ENCODE measurements around the gene BTD. TPM values are rescaled to one million over a fixed set of nuclear protein-coding genes. Genes with fewer than 3 reads are reported as not detected.

Gene BTD
- polyA plus RNA-seq, 4 donors, result 20.6 to 37.6 (median 30.4) TPM

DNA sequence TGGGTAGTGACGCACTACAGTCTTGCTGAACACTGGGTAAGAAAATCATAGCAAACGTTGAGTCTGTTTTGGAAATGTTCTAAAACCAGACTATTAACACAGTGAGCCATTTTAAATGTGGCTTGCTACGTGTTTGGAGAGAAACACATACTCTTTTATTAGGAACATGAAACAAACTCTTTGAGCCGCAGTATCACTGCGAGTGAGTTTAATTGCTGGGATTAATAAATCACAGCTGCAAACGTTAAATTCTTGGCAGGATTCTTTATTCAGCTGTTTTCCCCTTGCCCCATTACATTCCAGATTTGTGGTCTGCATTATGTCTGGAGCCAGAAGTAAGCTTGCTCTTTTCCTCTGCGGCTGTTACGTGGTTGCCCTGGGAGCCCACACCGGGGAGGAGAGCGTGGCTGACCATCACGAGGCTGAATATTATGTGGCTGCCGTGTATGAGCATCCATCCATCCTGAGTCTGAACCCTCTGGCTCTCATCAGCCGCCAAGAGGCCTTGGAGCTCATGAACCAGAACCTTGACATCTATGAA is 33.6 kb downstream of the BTD start:
- Histone ChIP-seq H3K4me3 (ENCODE audit: low read depth in 1 of 3, low read length in 3 of 3) (no peak overlapping the region), H3K36me3 (ENCODE audit: control insufficient read depth in 3 of 3, insufficient read depth in 2 of 3, low read depth in 1 of 3, low read length in 3 of 3) (peaks cover 0 to 6% (median 0%) of the 10 kb centered on the region in 3 donors), H3K27me3 (ENCODE audit: control insufficient read depth in 3 of 3, insufficient read depth in 3 of 3, low read length in 3 of 3) (no peaks in the 10 kb centered on the region), H3K9me3 (ENCODE audit: control insufficient read depth in 2 of 2, insufficient read depth in 1 of 2, low read depth in 1 of 2, low read length in 1 of 2) (no peaks in the 10 kb centered on the region), H3K27ac (ENCODE audit: low read depth in 1 of 3, low read length in 2 of 3) (peak overlapping the region in 2 of 3 donors; percentile 30 to 85), H3K4me1 (ENCODE audit: control insufficient read depth in 3 of 3, insufficient read depth in 2 of 3, low read depth in 1 of 3, low read length in 2 of 3) (peaks cover 0 to 6% (median 2%) of the 10 kb centered on the region in 3 donors)
- WGBS, 3 donors, result 71 to 87% (median 85%) methylated on average over 13 of the region's 13 CpGs
- DNase-seq, result peak in 1 of 2 donors; percentile 25
- FAIRE-seq, result no peak

DNA sequence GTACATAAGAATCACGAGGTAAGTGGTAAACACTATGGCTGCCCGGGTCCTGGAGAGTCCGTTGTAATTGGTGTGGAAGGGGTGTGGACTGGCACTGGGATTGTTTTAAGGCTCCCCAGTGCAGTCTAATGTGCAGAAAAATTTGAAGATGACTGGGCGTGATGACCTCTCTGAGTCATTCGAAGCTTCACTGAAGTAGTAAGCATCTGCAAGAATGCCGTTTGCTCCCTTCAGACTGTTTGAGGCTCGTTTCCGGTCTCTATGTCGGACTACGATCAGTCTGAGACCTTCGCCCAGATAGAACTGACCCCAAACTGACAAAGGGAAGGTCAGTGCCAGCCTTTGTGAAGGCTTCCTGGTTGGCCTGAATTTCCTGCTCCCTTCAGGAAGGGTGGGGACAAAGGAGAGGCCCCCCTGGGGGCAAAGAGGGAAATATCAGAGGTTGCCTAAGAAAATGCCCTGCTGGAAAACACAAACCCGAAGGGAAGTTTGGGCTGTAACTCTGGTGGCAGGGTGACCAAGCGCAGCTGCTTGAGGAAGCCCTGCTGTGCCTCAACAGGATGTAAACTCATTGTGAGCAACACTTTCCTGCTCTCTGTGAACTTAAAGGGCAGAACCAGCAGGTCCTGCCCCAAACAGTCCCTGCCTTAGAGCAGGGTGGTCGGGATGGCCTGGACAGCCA is 34.6 kb downstream of the BTD start:
- WGBS, 3 donors, result 68 to 88% (median 70%) methylated on average over 14 of the region's 14 CpGs
- no peak overlapping the region for H3K4me3 ChIP-seq (ENCODE audit: low read depth in 1 of 3, low read length in 3 of 3)
- FAIRE-seq (no peak), DNase-seq (no peak)
- H3K27me3 ChIP-seq (ENCODE audit: control insufficient read depth in 3 of 3, insufficient read depth in 3 of 3, low read length in 3 of 3), result no peaks in the 10 kb centered on the region
- peak overlapping the region in 1 of 3 donors; percentile 85 for H3K27ac ChIP-seq (ENCODE audit: low read depth in 1 of 3, low read length in 2 of 3)
- H3K36me3 ChIP-seq (ENCODE audit: control insufficient read depth in 3 of 3, insufficient read depth in 2 of 3, low read depth in 1 of 3, low read length in 3 of 3), result peaks cover 0 to 10% (median 0%) of the 10 kb centered on the region in 3 donors
- no peaks in the 10 kb centered on the region for H3K9me3 ChIP-seq (ENCODE audit: control insufficient read depth in 2 of 2, insufficient read depth in 1 of 2, low read depth in 1 of 2, low read length in 1 of 2)
- no peaks in the 10 kb centered on the region for H3K4me1 ChIP-seq (ENCODE audit: control insufficient read depth in 3 of 3, insufficient read depth in 2 of 3, low read depth in 1 of 3, low read length in 2 of 3)

DNA sequence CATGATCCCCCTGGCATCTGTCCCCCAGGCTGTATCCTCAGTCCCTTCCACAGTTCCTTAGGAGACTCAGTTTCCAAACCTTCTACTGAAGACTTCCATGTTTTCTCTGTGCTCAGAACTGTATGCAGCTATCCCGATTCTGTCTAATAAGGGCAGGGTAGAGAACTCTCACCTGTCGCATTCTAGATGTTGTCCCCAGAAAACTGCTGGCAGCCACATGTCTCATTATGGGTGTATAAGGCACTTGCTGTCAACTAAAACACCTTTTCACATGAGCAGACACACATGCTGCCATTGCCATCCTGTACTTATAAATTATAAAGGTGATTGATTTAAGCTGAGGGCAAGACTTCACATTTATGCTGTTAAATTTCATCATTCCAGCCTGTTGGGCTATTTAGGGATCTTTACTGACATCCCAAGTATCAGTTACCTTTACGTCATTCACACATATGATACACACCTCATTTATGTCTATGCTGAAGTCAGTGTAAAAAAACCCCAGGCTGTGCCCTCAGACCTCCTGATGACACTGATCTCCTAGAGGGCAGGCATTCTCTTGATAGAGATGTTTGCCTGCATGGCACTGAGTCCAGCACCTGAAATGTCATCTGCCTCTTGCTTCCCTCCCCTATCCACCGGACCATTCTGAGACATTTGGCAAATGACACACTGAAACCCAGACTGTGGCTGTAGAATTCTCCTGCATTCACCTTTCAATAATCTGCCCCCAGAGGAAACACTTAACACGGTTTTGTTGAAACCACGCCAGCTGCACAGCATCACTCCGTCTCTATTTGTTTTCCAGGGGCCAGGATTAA is 35.8 kb downstream of the BTD start:
- no peaks in the 10 kb centered on the region for H3K4me1 ChIP-seq (ENCODE audit: control insufficient read depth in 3 of 3, insufficient read depth in 2 of 3, low read depth in 1 of 3, low read length in 2 of 3)
- 78 to 79% (median 78%) methylated on average over 7 of the region's 7 CpGs for WGBS, 3 donors

GRCh38 chr3:15638193-15638890 is 36.8 kb downstream of the BTD start:
- no peak overlapping the region for H3K4me3 ChIP-seq (ENCODE audit: low read depth in 1 of 3, low read length in 3 of 3)
- no peaks in the 10 kb centered on the region for H3K9me3 ChIP-seq (ENCODE audit: control insufficient read depth in 2 of 2, insufficient read depth in 1 of 2, low read depth in 1 of 2, low read length in 1 of 2)
- H3K36me3 ChIP-seq (ENCODE audit: control insufficient read depth in 3 of 3, insufficient read depth in 2 of 3, low read depth in 1 of 3, low read length in 3 of 3), result peaks cover 0 to 10% (median 0%) of the 10 kb centered on the region in 3 donors
- no peak for DNase-seq
- 82 to 89% (median 85%) methylated on average over 6 of the region's 6 CpGs for WGBS, 3 donors
- no peaks in the 10 kb centered on the region for H3K4me1 ChIP-seq (ENCODE audit: control insufficient read depth in 3 of 3, insufficient read depth in 2 of 3, low read depth in 1 of 3, low read length in 2 of 3)
- no peak for FAIRE-seq
- no peaks in the 10 kb centered on the region for H3K27me3 ChIP-seq (ENCODE audit: control insufficient read depth in 3 of 3, insufficient read depth in 3 of 3, low read length in 3 of 3)
- no peak overlapping the region for H3K27ac ChIP-seq (ENCODE audit: low read depth in 1 of 3, low read length in 2 of 3)

More for the DNA sequence above, 35.8 kb downstream of the BTD start:
- no peak overlapping the region for H3K4me3 ChIP-seq (ENCODE audit: low read depth in 1 of 3, low read length in 3 of 3)
- H3K27me3 ChIP-seq (ENCODE audit: control insufficient read depth in 3 of 3, insufficient read depth in 3 of 3, low read length in 3 of 3), result no peaks in the 10 kb centered on the region
- no peak for FAIRE-seq
- DNase-seq, result no peak
- peaks cover 0 to 10% (median 0%) of the 10 kb centered on the region in 3 donors for H3K36me3 ChIP-seq (ENCODE audit: control insufficient read depth in 3 of 3, insufficient read depth in 2 of 3, low read depth in 1 of 3, low read length in 3 of 3)
- peak overlapping the region in 1 of 3 donors; percentile 58 for H3K27ac ChIP-seq (ENCODE audit: low read depth in 1 of 3, low read length in 2 of 3)
- no peaks in the 10 kb centered on the region for H3K9me3 ChIP-seq (ENCODE audit: control insufficient read depth in 2 of 2, insufficient read depth in 1 of 2, low read depth in 1 of 2, low read length in 1 of 2)

- no peak for DNase-seq
These were observed 37.3 kb downstream of the BTD start for GRCh38 chr3:15638891-15639262.

DNA sequence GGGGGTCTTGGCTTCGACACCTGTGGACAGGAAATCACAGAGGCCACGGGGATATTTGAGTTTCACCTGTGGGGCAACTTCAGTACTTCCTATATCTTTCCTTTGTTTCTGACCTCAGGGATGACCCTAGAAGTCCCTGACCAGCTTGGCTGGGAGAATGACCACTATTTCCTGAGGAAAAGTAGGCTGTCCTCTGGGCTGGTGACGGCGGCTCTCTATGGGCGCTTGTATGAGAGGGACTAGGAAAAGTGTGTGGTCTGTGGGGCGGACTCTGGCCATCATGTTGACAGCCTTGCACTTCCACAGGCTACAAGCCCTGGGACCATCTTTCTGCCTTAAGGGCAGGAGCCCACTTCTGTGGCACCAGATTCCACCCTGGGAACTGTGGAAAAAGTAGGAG is 43.7 kb downstream of the BTD start:
- FAIRE-seq (no peak), DNase-seq (no peak)
- WGBS, 3 donors, result 91 to 98% (median 97%) methylated on average over 6 of the region's 6 CpGs
- Histone ChIP-seq H3K36me3 (ENCODE audit: control insufficient read depth in 3 of 3, insufficient read depth in 2 of 3, low read depth in 1 of 3, low read length in 3 of 3) (peaks cover 0 to 30% (median 5%) of the 10 kb centered on the region in 3 donors), H3K4me3 (ENCODE audit: low read depth in 1 of 3, low read length in 3 of 3) (no peak overlapping the region), H3K9me3 (ENCODE audit: control insufficient read depth in 2 of 2, insufficient read depth in 1 of 2, low read depth in 1 of 2, low read length in 1 of 2) (no peaks in the 10 kb centered on the region), H3K27me3 (ENCODE audit: control insufficient read depth in 3 of 3, insufficient read depth in 3 of 3, low read length in 3 of 3) (no peaks in the 10 kb centered on the region), H3K27ac (ENCODE audit: low read depth in 1 of 3, low read length in 2 of 3) (no peak overlapping the region), H3K4me1 (ENCODE audit: control insufficient read depth in 3 of 3, insufficient read depth in 2 of 3, low read depth in 1 of 3, low read length in 2 of 3) (peaks cover 0 to 8% (median 0%) of the 10 kb centered on the region in 3 donors)

More at GRCh38 chr3:15638891-15639262, 37.3 kb downstream of the BTD start:
- 90 to 100% (median 91%) methylated on average over 1 of the region's 1 CpG for WGBS, 3 donors
- peaks cover 0 to 10% (median 0%) of the 10 kb centered on the region in 3 donors for H3K36me3 ChIP-seq (ENCODE audit: control insufficient read depth in 3 of 3, insufficient read depth in 2 of 3, low read depth in 1 of 3, low read length in 3 of 3)
- FAIRE-seq, result no peak
- no peaks in the 10 kb centered on the region for H3K4me1 ChIP-seq (ENCODE audit: control insufficient read depth in 3 of 3, insufficient read depth in 2 of 3, low read depth in 1 of 3, low read length in 2 of 3)
- H3K27me3 ChIP-seq (ENCODE audit: control insufficient read depth in 3 of 3, insufficient read depth in 3 of 3, low read length in 3 of 3), result no peaks in the 10 kb centered on the region
- H3K27ac ChIP-seq (ENCODE audit: low read depth in 1 of 3, low read length in 2 of 3), result no peak overlapping the region
- no peak overlapping the region for H3K4me3 ChIP-seq (ENCODE audit: low read depth in 1 of 3, low read length in 3 of 3)
- H3K9me3 ChIP-seq (ENCODE audit: control insufficient read depth in 2 of 2, insufficient read depth in 1 of 2, low read depth in 1 of 2, low read length in 1 of 2), result no peaks in the 10 kb centered on the region

DNA sequence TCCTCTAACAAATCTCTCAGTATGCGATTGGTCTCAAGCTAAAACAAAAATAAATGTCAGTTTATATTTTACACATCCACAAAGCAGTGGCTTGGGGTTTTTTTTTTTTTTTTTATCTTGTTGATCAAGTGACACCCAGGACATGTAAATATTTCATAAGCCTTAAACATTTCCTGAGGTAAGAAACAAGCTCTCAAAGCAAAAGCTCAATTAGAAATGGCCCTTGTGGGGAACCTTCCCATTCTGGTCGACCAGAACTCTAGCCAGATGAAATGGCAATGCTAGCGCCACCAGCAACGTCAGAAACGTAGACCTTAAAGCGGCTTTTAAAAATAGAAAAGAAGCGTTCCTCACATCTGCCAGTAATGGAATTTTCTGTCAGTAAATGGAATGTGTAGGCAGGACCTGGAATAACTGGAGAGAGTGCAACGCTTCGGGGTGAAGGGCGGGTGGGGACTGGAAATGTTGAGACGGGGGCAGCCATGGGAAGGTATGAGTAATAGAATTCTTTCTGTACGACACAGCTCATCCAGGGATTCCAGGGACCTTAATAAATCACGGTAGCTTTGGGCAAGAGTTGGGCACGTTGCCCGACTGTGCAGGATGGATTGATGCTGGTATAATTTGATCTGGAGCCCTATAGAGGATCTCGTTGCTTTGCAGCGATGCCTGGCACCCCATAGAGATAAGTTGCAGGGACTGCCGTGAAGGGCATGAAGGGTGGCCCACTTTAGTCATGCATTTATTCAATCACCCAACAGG is 44.4 kb downstream of the BTD start:
- H3K27me3 ChIP-seq (ENCODE audit: control insufficient read depth in 3 of 3, insufficient read depth in 3 of 3, low read length in 3 of 3), result no peaks in the 10 kb centered on the region
- 86 to 92% (median 92%) methylated on average over 18 of the region's 18 CpGs for WGBS, 3 donors
- no peak for FAIRE-seq
- peaks cover 0 to 29% (median 5%) of the 10 kb centered on the region in 3 donors for H3K36me3 ChIP-seq (ENCODE audit: control insufficient read depth in 3 of 3, insufficient read depth in 2 of 3, low read depth in 1 of 3, low read length in 3 of 3)
- no peak overlapping the region for H3K4me3 ChIP-seq (ENCODE audit: low read depth in 1 of 3, low read length in 3 of 3)
- H3K4me1 ChIP-seq (ENCODE audit: control insufficient read depth in 3 of 3, insufficient read depth in 2 of 3, low read depth in 1 of 3, low read length in 2 of 3), result peaks cover 0 to 8% (median 0%) of the 10 kb centered on the region in 3 donors
- H3K9me3 ChIP-seq (ENCODE audit: control insufficient read depth in 2 of 2, insufficient read depth in 1 of 2, low read depth in 1 of 2, low read length in 1 of 2), result no peaks in the 10 kb centered on the region
- DNase-seq, result no peak
- H3K27ac ChIP-seq (ENCODE audit: low read depth in 1 of 3, low read length in 2 of 3), result no peak overlapping the region
